Tongue (tissue), 2 donors: Measurements from ENCODE around the gene XKRX. TPM values are rescaled to one million over a fixed set of nuclear protein-coding genes. Genes with fewer than 3 reads are reported as not detected.

Experiments used
- DNase-seq: peaks from one replicate; pipeline ENCODE4 v3.0.0-alpha.2; 2015
- total RNA-seq: library from RNA; depleted of rRNA; stranded (reverse); fragments of >200 nt; gene quantifications from one replicate; pipeline ENCODE4 v1.2.3, GENCODE V29; 2014

XKRX gene
- total RNA-seq, result 1.0 TPM

- peak; percentile 29 for DNase-seq
These were observed at the start of gene XKRX for GRCh38 chrX:100928660-100929613. Gene XKRX, minus strand, starts transcription at chrX:100928917. Its CDS starts 613 bp downstream, at chrX:100928304.

GRCh38 chrX:100976211-100976610 is 47.5 kb upstream of the XKRX start:
- DNase-seq, result no peak

- DNase-seq, result no peak
These were observed 46.5 kb upstream of the XKRX start for GRCh38 chrX:100975212-100975611.

GRCh38 chrX:100973411-100973810 is 44.7 kb upstream of the XKRX start:
- DNase-seq, result no peak

DNA sequence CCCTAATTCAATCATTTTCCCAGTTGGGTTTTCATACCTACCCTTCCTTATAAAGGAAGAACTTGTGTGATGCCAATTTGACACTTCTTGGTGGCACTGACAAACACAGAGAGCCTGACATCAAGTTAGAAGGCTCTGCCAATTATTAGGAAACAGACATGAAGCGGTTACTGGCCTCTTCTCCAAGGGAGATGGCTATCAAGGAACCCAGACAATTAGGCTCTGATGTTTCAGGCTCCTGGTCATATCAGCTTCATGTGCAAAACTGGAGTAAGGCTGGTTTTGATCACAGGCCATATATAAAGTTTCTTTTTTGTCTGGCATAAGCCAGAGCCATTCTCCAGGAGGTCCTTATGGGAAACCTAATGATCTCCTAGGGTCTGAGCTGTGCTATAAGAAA is 41.2 kb upstream of the XKRX start:
- no peak for DNase-seq

DNA sequence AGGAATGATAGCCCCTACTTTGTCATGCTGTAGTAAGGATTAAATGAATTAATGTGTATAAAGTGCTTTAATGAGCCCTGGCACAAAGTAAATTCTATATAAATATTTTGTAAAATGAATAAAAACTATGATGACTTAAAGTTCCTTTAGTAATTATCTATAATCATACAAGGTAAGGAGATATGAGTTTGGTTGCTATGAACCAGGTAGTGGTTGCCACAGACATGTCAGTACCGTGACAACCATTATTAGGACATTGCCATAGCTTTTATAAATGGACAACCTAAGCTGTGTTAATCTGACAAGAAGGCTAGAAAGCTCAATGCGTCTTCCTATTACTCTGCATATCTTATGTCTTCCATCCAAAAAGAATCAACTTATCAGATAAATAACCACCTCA is 40.7 kb upstream of the XKRX start, which contains the start of gene ARL13A:
TSS of gene ARL13A (plus strand) at position 301 of the 400 bp plus-strand sequence. CDS start 3,982 bp downstream, outside the sequence.
- no peak for DNase-seq

GRCh38 chrX:100964362-100964761 is 35.6 kb upstream of the XKRX start:
- DNase-seq, result no peak

GRCh38 chrX:100962811-100963210 is 34.1 kb upstream of the XKRX start:
- DNase-seq, result no peak

GRCh38 chrX:100948557-100948956 is 19.8 kb upstream of the XKRX start:
- DNase-seq, result no peak

GRCh38 chrX:100946299-100946927 is 17.7 kb upstream of the XKRX start:
- DNase-seq, result no peak

DNA sequence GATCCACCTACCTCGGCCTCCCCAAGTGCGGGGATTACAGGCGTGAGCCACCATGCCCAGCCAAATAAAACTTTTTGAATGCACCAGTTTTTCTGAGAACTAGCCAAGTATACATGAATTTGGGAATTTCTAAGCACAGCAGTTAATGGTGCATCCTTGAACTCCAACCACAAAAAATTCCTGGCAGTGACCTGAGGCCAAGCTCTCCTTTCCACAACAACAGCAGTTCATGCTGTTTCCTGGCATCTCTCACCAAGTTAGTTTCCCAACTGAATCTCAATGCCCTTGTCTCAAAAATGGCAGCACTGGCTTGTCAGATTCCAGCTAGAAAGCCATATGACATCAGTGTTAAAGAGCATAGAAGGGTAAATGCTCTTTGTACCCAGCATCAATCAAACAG is 15.9 kb upstream of the XKRX start:
- DNase-seq, result no peak

GRCh38 chrX:100939333-100939732 is 10.6 kb upstream of the XKRX start:
- no peak for DNase-seq

- DNase-seq, result no peak
These were observed 7.0 kb upstream of the XKRX start for GRCh38 chrX:100935767-100936166.

DNA sequence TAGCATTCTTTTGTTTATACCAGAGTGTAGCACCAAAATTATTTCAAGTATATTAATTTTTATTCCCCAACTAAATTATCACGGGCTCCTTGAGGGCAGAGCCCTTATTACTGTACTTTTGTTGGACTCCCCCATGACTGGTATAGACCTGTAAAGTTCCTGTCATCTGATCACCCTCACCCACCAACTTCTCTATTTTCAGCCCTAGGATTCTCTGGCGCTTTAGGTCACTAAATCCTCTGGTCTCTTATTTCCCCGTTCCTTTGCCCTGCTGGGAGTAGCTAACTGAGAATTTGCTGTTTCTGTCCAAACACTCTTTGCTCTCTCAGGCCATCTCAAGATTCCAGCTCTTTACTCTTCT is 3.2 kb upstream of the XKRX start:
- no peak for DNase-seq

DNA sequence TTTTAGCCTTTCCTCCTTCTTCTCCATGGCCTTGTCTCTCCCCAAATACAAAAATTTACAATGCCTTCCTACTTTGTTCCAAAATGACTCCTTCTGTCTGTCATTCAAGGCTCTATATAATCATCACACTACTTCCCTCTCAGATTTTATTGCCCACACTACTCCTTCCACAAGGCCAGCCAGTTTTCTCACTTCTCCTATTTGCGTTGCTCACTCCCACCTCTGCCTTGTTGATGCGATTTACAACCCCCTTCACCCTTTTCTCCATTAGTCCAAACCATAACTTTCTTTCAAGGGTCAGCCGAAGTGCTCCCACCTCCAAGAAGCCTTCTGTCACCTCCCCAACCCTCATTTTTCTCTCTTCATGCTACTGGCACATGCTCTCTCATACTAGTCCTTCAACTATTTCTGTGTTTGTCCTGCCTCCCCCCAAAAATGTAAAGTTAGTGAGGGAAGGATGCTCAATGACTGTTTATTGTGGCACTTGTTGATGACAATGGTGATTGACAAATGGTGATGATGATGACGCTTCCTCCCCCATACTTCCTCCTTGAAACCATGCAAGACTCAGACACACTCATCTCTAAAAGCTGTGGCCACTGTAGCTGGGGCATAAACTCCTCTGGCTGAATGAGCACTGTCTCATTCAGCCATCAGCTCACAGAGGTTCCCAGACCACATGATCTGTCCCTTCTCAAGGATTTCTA is 2.7 kb upstream of the XKRX start:
- no peak for DNase-seq

GRCh38 chrX:100926453-100926852 is 2.3 kb downstream of the XKRX start:
- DNase-seq, result no peak

DNA sequence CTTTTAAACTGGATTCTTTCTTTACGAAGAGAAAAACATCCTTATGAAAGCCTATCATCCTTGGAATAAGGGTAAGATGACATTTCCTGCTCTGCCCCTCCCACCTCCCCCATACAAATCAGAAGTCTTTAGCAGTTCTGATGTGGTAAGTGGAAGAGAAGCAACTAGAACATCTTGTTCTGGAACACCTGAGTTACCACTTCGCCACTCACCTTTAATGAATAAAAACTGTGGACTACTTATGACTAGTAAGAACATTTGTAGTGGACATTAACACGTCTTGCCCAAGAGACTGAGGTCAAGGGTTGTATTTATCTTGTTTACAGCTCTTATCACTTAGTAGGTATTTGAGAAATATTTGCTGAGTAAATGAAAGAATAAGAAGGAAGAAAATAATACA is 4.3 kb downstream of the XKRX start:
- no peak for DNase-seq

DNA sequence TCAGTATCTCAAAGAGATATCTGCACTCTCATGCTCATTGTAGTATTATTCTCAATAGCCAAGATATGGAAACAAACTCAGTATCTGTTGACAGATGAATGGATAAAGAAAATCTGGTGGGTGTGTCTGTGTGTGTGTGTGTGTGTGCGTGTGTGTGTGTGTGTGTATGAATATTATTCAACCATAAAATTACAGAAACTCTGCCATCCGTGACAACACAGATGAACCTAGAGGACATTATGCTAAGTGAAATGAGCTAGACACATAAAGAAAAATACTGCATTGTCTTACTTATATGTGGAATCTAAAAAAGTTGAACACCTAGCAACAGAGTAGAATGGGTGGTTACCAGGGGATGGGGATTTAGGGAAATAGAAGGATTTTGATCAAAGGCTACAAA is 13.2 kb downstream of the XKRX start:
- no peak for DNase-seq

DNA sequence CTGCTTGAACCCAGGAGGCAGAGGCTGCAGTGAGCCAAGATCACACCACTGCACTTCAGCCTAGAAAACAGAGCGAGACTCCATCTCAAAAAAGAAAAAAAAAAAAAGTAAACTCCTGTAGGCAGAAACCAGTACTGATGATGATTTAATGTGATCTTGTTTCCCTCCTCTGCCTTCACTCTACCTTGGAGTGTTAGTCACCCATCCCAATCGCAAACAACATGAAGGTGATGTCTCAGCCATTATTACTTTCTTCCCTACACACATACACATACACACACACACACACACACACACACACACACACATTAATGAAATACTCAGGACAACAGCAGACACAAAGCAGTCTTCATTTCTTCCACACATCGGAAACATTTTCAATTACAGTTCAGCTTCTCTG is 15.6 kb downstream of the XKRX start:
- no peak for DNase-seq

DNA sequence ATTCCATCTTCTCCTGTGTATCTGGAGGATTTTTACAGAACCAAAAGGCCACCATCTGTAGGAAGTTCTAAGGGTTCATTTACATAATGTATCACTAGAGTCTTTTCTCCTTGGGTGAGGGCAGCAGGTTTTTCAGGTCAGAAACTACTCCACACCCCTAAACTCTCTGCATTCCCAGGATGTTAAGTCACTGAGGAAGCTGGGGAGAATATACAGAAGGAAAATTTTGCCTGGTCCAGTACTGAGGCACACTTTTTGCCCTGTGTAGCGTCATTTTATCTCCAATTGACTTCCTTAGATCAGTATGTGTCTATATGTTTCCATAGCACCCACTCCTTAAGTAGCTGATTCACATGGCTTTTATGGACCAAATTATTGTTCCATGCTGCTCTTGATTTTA is 17.0 kb downstream of the XKRX start:
- DNase-seq, result no peak

GRCh38 chrX:100905620-100906019 is 23.1 kb downstream of the XKRX start:
- no peak for DNase-seq

- no peak for DNase-seq
These were observed 24.3 kb downstream of the XKRX start for GRCh38 chrX:100904433-100904832.
